Renal cortical epithelial cell (primary cell): ENCODE measurements around the gene GFOD1. TPM values are rescaled to one million over a fixed set of nuclear protein-coding genes. Genes with fewer than 3 reads are reported as not detected.

Experiments used
- DNase-seq: peaks from one replicate; pipeline ENCODE4 v3.0.0-alpha.2; 2011; ENCODE audit warnings: low read depth
- total RNA-seq: library from RNA; depleted of rRNA; stranded (reverse); fragments of >200 nt; gene quantifications from 2 replicates; pipeline ENCODE4 v1.2.3, GENCODE V29; 2014

Gene GFOD1
- total RNA-seq, 1 donor from 2014 or later: 5.2 TPM

GRCh38 chr6:13319891-13320564 lies 167.4 kb downstream of the GFOD1 start:
- no peak for DNase-seq

- DNase-seq: peak; percentile 84
These were observed 168.6 kb downstream of the GFOD1 start for GRCh38 chr6:13318821-13319220.

GRCh38 chr6:13315896-13316295 lies 171.5 kb downstream of the GFOD1 start:
- no peak for DNase-seq

GRCh38 chr6:13314806-13315205 lies 172.6 kb downstream of the GFOD1 start:
- DNase-seq: no peak

GRCh38 chr6:13311155-13311554 lies 176.2 kb downstream of the GFOD1 start:
- peak; percentile 54 for DNase-seq

GRCh38 chr6:13308332-13308731 lies 179.1 kb downstream of the GFOD1 start:
- DNase-seq: no peak

Other genes starting within 250 kb of the GFOD1 start
- gene TBC1D7, start 159.1 kb downstream of the GFOD1 start, total RNA-seq: 18.2 and 18.4 TPM in 2 replicates
- 11.8 and 12.8 TPM in 2 replicates for gene SIRT5, start 87.0 kb upstream of the GFOD1 start, total RNA-seq
- gene NOL7, start 127.7 kb upstream of the GFOD1 start, total RNA-seq: 76.8 and 81.1 TPM in 2 replicates
- gene RANBP9, start 224.2 kb upstream of the GFOD1 start, total RNA-seq: 23.1 and 57.0 TPM in 2 replicates